B cell (primary cell): ENCODE results near the gene F2RL3. TPM values are rescaled to one million over a fixed set of nuclear protein-coding genes. Genes with fewer than 3 reads are reported as not detected.

Experiments
- ATAC-seq: fragments of 200-7000 bp; cut with Tn5 transposase; one replicate; pipeline ENCODE4 v1.10.0; 2021; ENCODE audit warnings: low read depth, mild to moderate bottlenecking, moderate number of reproducible peaks, moderate library complexity
- CTCF ChIA-PET: fragments of 350-600 bp; sonication (Branson Sonifier 250); formaldehyde crosslinking; loops from one replicate; lab custom pipeline; 2021; ENCODE audit warnings: antibody characterized with exemption, inconsistent platforms; lab: Charles Lee
- POLR2A ChIA-PET: fragments of 350-600 bp; sonication (Branson Sonifier 250); formaldehyde crosslinking; loops from one replicate; lab custom pipeline; 2021; ENCODE audit warnings: antibody characterized with exemption; lab: Charles Lee
- DNase-seq: peaks from one replicate; pipeline ENCODE4 v3.0.0; 2013
- H2AFZ ChIP-seq: 2 replicates; pipeline ENCODE4 v1.6.1; 2012; ENCODE audit warnings: mild to moderate bottlenecking, low read depth, low read length; ENCODE audit not compliant: insufficient read depth, poor library complexity, severe bottlenecking
- H3K27ac ChIP-seq, 2 donors: 1 replicate in 1 of 2; 2 replicates in 1 of 2; pipeline ENCODE4 v1.5.1; 2012 to 2013; ENCODE audit warnings: low read length in 2 of 2, mild to moderate bottlenecking in 2 of 2, moderate library complexity in 1 of 2
- H3K27me3 ChIP-seq, 4 experiments: fragments of 200-600 bp in 1 of 4; sonication (generic) in 1 of 4; replicated peaks in 1 of 4; 1 replicate in 2 of 4; 2 replicates in 2 of 4; pipeline versions ENCODE4 v1.6.1 to v1.7.0; 2013 to 2016; ENCODE audit warnings: low read length in 3 of 4, mild to moderate bottlenecking in 2 of 4, mixed read lengths in 1 of 4, moderate library complexity in 1 of 4; ENCODE audit not compliant: insufficient read depth in 4 of 4, control insufficient read depth in 3 of 4; ENCODE audit errors: control extremely low read depth in 1 of 4
- H3K36me3 ChIP-seq, 2 experiments: replicated peaks in 1 of 2; 1 replicate in 1 of 2; 2 replicates in 1 of 2; pipeline versions ENCODE4 v1.6.1 to v1.7.1; 2013; ENCODE audit warnings: low read length in 1 of 2; ENCODE audit not compliant: insufficient read depth in 2 of 2, control insufficient read depth in 1 of 2; ENCODE audit errors: control extremely low read depth in 1 of 2, extremely low read depth in 1 of 2
- H3K4me1 ChIP-seq, 2 donors: fragments of 200-600 bp in 1 of 2; sonication (generic) in 1 of 2; 1 replicate in 1 of 2; 2 replicates in 1 of 2; pipeline versions ENCODE4 v1.5.1 to v1.6.1; 2013 to 2017; ENCODE audit warnings: low read length in 2 of 2; ENCODE audit not compliant: control insufficient read depth in 2 of 2, insufficient read depth in 2 of 2
- H3K4me2 ChIP-seq: replicated peaks from 2 replicates; pipeline ENCODE3; 2012; ENCODE audit warnings: mild to moderate bottlenecking, low read depth, low read length; ENCODE audit not compliant: poor library complexity, severe bottlenecking
- H3K4me3 ChIP-seq, 5 experiments: fragments of 200-600 bp in 1 of 5; sonication (generic) in 1 of 5; 1 replicate in 3 of 5; 2 replicates in 2 of 5; pipeline versions ENCODE4 v1.5.1 to v1.7.0; 2011 to 2016; ENCODE audit warnings: low read length in 4 of 5, mild to moderate bottlenecking in 4 of 5, low read depth in 2 of 5, control low read depth in 1 of 5, moderate library complexity in 1 of 5; ENCODE audit not compliant: insufficient read depth in 1 of 5; ENCODE audit errors: control extremely low read depth in 1 of 5, extremely low read depth in 1 of 5
- H3K79me2 ChIP-seq: fragments of 200-600 bp; sonication (generic); one replicate; pipeline ENCODE4 v1.6.0; 2016; ENCODE audit warnings: low read length; ENCODE audit not compliant: control insufficient read depth, insufficient read depth
- H3K9ac ChIP-seq: fragments of 200-600 bp; sonication (generic); 2 replicates; pipeline ENCODE4 v1.6.1; 2017; ENCODE audit warnings: mild to moderate bottlenecking, low read length, moderate library complexity
- H3K9me3 ChIP-seq, 3 donors: one replicate each; pipeline versions ENCODE4 v1.6.1 to v1.7.1; 2013; ENCODE audit warnings: low read length in 2 of 3; ENCODE audit not compliant: control insufficient read depth in 2 of 3, insufficient read depth in 1 of 3; ENCODE audit errors: control extremely low read depth in 1 of 3
- H4K20me1 ChIP-seq: 2 replicates; pipeline ENCODE4 v1.6.0; 2012; ENCODE audit warnings: mild to moderate bottlenecking, low read length; ENCODE audit not compliant: insufficient read depth, control insufficient read depth, poor library complexity, severe bottlenecking
- H3K27ac Mint-ChIP-seq: one replicate; pipeline ENCODE4 v1.8.0; 2021; ENCODE audit warnings: mixed read lengths
- H3K27me3 Mint-ChIP-seq: one replicate; pipeline ENCODE4 v1.8.0; 2021; ENCODE audit warnings: mixed read lengths
- H3K4me1 Mint-ChIP-seq: one replicate; pipeline ENCODE4 v1.8.0; 2021; ENCODE audit warnings: mixed read lengths
- H3K4me3 Mint-ChIP-seq: one replicate; pipeline ENCODE4 v1.8.0; 2021; ENCODE audit warnings: mixed read lengths
- H3K9me3 Mint-ChIP-seq: one replicate; pipeline ENCODE4 v1.8.0; 2022; ENCODE audit warnings: mixed read lengths; ENCODE audit not compliant: insufficient read depth
- CTCF ChIP-seq: fragments of 200-600 bp; IDR thresholded peaks from one replicate; pipeline ENCODE4 v1.8.0; 2022; ENCODE audit warnings: antibody characterized with exemption, mild to moderate bottlenecking
- EZH2 ChIP-seq: IDR thresholded peaks from 2 replicates; pipeline ENCODE4 v1.6.1; 2012; ENCODE audit warnings: borderline replicate concordance, low read depth, mild to moderate bottlenecking, moderate library complexity, low read length; ENCODE audit not compliant: insufficient read depth, poor library complexity, severe bottlenecking
- WGBS: methylation state at CpG from one replicate; pipeline ENCODE4 v1.1.5; 2013; ENCODE audit warnings: missing lambda C conversion rate; ENCODE audit not compliant: insufficient coverage; 5-methylcytosine and 5-hydroxymethylcytosine counted together
- intact Hi-C: fragments of 100-400 bp; cut with micrococcal nuclease; formaldehyde crosslinking; loops from one replicate; pipeline ENCODE4 v1.10.0; 2022
- polyA plus RNA-seq: library from polyadenylated mRNA; depleted of rRNA; stranded (reverse); fragments of >200 nt; gene quantifications from 2 replicates; pipeline ENCODE4 v1.2.3, GENCODE V29; 2012
- total RNA-seq, 2 donors: library from RNA; stranded (reverse); fragments of 120-200 nt in 1 of 2; gene quantifications; 1 replicate in 1 of 2; 2 replicates in 1 of 2; pipeline versions ENCODE4 v1.2.3 to v1.2.4, GENCODE V29; 2013 to 2022

The F2RL3 gene
- total and polyA plus RNA-seq, 2 donors (not counting 1 experiment from before 2014, with no cell fraction given), result 0.01 to 1.1 TPM

GRCh38 chr19:16849168-16849567 lies 39.6 kb upstream of the F2RL3 start:
- WGBS, result no CpG with 5 or more reads among the region's 1 CpG
- no peak overlapping the region for H3K27ac ChIP-seq
- peaks cover 5% of the 10 kb centered on the region for H4K20me1 ChIP-seq
- H3K9ac ChIP-seq, result no peak overlapping the region
- no peak overlapping the region for H3K4me2 ChIP-seq
- Mint-ChIP-seq H3K4me3 (no peak overlapping the region), H3K27me3 (no peaks in the 10 kb centered on the region), H3K27ac (no peak overlapping the region), H3K9me3 (no peaks in the 10 kb centered on the region), H3K4me1 (peaks cover 1% of the 10 kb centered on the region)
- TF ChIP-seq EZH2 (no peak), CTCF (no peak)
- intact Hi-C loops, result no loop called here
- no peaks in the 10 kb centered on the region for H3K27me3 ChIP-seq
- ATAC-seq (no peak), DNase-seq (no peak)
- no peaks in the 10 kb centered on the region for H3K9me3 ChIP-seq
- H3K4me3 ChIP-seq, result no peak overlapping the region
- H2AFZ ChIP-seq, result no peak overlapping the region
- ChIA-PET CTCF (no interaction called here), POLR2A (no interaction called here)
- no peaks in the 10 kb centered on the region for H3K4me1 ChIP-seq
- peaks cover 0 to 87% of the 10 kb centered on the region in 2 experiments for H3K36me3 ChIP-seq
- peaks cover 10% of the 10 kb centered on the region for H3K79me2 ChIP-seq

DNA sequence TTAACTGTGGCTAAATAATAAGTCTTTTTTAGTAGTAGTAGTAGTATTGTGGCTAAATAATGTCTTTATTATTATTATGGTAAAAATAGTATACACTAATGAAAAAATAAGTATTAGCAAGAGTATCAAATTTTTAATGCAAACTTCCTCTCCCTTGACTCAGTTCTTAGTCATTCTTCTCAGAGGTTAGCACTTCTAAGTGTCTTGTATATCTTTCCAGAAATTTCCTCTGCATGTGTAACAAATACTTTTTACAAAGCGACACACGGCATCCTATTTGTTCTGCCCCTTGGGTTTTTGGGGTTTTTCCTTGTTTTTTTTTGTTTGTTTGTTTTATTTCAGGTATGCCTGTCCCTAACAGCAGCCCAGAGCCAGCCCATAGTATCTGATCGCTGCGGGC lies 38.7 kb upstream of the F2RL3 start:
- Histone ChIP-seq H3K27ac (no peak overlapping the region), H3K36me3 (peaks cover 0 to 86% of the 10 kb centered on the region in 2 experiments), H3K9ac (no peak overlapping the region), H2AFZ (no peak overlapping the region), H3K4me3 (no peak overlapping the region), H3K27me3 (no peaks in the 10 kb centered on the region), H3K4me1 (no peaks in the 10 kb centered on the region), H3K9me3 (no peaks in the 10 kb centered on the region), H3K79me2 (peaks cover 5% of the 10 kb centered on the region), H4K20me1 (no peaks in the 10 kb centered on the region), H3K4me2 (no peak overlapping the region)
- TF ChIP-seq CTCF (no peak), EZH2 (no peak)
- intact Hi-C loops, result no loop called here
- Mint-ChIP-seq H3K4me3 (no peak overlapping the region), H3K9me3 (no peaks in the 10 kb centered on the region), H3K4me1 (no peaks in the 10 kb centered on the region), H3K27ac (no peak overlapping the region), H3K27me3 (no peaks in the 10 kb centered on the region)
- ChIA-PET POLR2A (no interaction called here), CTCF (interaction anchor here (0.9 kb wide), 1 partner anchor 14 kb away, joined by 3 read pairs; no protein-coding TSS in a partner anchor)
- DNase-seq (no peak), ATAC-seq (no peak)
- WGBS, result no CpG with 5 or more reads among the region's 4 CpGs
